Measurements from ENCODE around the gene NUP107. TPM values are rescaled to one million over a fixed set of nuclear protein-coding genes. Genes with fewer than 3 reads are reported as not detected.

NUP107 gene
- total RNA-seq, 1 donor from 2014 or later = 30.2 TPM

DNA sequence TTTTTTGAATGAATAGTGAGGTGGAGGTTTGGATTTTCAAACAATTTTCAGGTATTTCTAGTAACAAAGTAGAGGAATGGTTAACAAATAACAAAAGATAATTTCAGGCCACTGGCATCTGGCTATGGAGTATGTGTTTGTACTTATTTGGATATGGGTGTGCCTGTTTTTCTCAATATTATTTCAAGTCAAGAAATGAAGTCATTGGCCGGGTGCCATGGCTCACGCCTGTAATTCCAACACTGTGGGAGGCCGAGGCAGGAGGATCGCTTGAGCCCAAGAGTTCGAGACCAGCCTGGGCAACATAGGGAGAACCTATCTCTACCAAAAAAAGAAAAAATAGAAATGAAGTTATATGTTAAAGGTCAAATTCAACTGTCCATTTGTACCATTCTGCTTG, 73.1 kb downstream of the NUP107 start:
- H3K36me3 ChIP-seq = peaks cover 52% of the 10 kb centered on the region
- ATAC-seq (peak in 1 of 2 donors; percentile 28), DNase-seq (peak; percentile 55)
- no peak overlapping the region for H3K27ac ChIP-seq
- H3K9me3 ChIP-seq = no peaks in the 10 kb centered on the region
- intact Hi-C loops (cut with DNase I) = no loop called here
- no peaks in the 10 kb centered on the region for H3K27me3 ChIP-seq (ENCODE audit: low read depth)
- H3K4me3 ChIP-seq = no peak overlapping the region
- TF ChIP-seq, protein P1, sequence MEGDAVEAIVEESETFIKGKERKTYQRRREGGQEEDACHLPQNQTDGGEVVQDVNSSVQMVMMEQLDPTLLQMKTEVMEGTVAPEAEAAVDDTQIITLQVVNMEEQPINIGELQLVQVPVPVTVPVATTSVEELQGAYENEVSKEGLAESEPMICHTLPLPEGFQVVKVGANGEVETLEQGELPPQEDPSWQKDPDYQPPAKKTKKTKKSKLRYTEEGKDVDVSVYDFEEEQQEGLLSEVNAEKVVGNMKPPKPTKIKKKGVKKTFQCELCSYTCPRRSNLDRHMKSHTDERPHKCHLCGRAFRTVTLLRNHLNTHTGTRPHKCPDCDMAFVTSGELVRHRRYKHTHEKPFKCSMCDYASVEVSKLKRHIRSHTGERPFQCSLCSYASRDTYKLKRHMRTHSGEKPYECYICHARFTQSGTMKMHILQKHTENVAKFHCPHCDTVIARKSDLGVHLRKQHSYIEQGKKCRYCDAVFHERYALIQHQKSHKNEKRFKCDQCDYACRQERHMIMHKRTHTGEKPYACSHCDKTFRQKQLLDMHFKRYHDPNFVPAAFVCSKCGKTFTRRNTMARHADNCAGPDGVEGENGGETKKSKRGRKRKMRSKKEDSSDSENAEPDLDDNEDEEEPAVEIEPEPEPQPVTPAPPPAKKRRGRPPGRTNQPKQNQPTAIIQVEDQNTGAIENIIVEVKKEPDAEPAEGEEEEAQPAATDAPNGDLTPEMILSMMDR (IDR thresholded peaks at IDR 0.05) = no peak
- H3K4me1 ChIP-seq = no peaks in the 10 kb centered on the region

DNA sequence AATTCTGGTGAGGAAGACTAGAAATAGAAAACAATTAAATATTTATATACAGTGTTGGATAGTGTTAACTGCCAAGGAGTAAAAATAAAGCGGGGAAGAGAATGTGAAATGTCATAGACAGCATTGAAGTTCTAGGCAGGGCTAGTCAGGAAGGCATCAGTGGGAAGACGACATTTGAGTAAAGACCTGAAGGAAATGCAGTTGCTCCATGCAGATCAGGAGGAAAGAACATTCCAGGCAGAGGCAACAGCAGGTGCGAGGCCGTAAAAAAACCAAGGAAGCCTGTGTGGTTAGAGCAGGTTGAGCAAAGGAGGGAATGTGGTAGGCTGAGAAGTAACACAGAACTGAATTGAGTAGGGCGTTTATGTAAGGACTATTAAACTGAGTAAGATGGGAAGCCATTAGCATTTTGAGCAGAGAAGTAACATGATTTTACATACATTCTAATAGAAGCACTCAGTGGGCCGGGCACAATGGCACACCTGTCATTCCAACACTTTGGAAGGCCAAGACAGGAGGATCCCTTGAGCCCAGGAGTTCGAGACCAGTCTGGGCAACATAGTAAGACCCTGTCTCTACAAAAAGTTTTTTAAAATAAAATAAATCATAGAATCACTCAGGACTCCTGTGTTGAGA, 74.1 kb downstream of the NUP107 start:
- intact Hi-C loops (cut with DNase I) = no loop called here
- no peaks in the 10 kb centered on the region for H3K4me1 ChIP-seq
- no peak for DNase-seq
- TF ChIP-seq, protein P1 (IDR thresholded peaks at IDR 0.05) = no peak
- no peak overlapping the region for H3K27ac ChIP-seq
- H3K36me3 ChIP-seq = peaks cover 49% of the 10 kb centered on the region
- no peaks in the 10 kb centered on the region for H3K27me3 ChIP-seq (ENCODE audit: low read depth)
- ATAC-seq = no peak
- no peaks in the 10 kb centered on the region for H3K9me3 ChIP-seq
- H3K4me3 ChIP-seq = no peak overlapping the region

DNA sequence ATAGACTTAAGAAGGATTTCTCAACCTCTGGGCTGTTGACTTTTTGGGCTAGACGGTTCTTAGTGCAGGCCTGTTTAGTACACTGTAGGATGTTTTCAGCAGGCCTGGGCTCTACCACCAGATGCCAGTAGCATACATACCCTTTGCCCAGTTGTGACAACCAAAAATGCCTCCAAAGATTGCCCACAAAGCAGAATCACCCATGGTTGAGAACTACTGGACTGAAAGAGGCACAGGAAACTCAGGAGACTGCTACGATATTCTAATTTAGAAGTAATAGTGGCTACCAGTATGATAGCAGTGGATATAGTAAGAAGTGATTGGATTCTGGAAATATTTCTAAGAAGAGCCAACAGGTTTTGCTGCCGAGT, 74.6 kb downstream of the NUP107 start:
- Histone ChIP-seq H3K4me1 (no peaks in the 10 kb centered on the region), H3K36me3 (peaks cover 53% of the 10 kb centered on the region), H3K27me3 (ENCODE audit: low read depth) (no peaks in the 10 kb centered on the region), H3K4me3 (no peak overlapping the region), H3K27ac (no peak overlapping the region), H3K9me3 (no peaks in the 10 kb centered on the region)
- TF ChIP-seq, protein P1 (IDR thresholded peaks at IDR 0.05) = no peak
- no peak for ATAC-seq
- intact Hi-C loops (cut with DNase I) = no loop called here
- no peak for DNase-seq

DNA sequence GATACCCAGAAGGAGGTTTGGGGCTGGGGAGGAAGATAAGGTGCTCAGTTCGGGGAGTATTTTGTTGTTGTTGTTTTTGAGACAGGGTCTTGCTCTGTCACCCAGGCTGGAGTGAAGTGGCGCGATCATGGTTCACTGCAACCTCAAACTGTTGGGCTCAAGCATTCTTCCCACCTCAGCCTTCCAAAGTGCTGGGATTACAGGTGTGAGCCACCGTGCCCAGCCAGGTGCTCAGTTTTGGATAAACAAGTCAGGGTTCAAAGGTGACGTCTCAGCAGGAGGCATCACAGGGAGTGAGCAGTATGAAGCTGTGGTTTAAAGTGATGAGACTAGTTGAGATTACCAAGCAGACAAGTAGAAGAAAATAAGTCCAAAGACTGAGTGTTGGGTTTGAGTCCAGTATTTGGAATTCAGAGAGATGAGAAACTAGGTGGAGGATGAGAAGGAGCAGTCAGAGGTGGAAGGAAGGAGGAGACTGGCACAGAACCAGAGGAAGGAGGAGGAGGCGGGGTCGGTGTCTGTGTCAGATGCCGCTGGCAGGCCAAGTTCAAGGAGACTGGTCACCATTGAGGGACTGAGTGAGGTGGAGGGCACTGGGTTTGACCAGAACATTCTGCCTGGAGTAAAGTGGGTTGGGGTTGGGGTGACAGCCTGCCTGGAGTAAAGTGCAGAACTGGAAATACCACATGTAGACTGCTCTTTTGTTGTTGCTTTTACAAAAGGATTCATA, 75.3 kb downstream of the NUP107 start:
- intact Hi-C loops (cut with DNase I) = no loop called here
- TF ChIP-seq, protein P1 (IDR thresholded peaks at IDR 0.05) = no peak
- H3K36me3 ChIP-seq = peaks cover 55% of the 10 kb centered on the region
- ATAC-seq (no peak), DNase-seq (no peak)
- H3K4me3 ChIP-seq = no peak overlapping the region
- H3K27me3 ChIP-seq (ENCODE audit: low read depth) = no peaks in the 10 kb centered on the region
- no peaks in the 10 kb centered on the region for H3K9me3 ChIP-seq
- H3K4me1 ChIP-seq = no peaks in the 10 kb centered on the region
- H3K27ac ChIP-seq = no peak overlapping the region

DNA sequence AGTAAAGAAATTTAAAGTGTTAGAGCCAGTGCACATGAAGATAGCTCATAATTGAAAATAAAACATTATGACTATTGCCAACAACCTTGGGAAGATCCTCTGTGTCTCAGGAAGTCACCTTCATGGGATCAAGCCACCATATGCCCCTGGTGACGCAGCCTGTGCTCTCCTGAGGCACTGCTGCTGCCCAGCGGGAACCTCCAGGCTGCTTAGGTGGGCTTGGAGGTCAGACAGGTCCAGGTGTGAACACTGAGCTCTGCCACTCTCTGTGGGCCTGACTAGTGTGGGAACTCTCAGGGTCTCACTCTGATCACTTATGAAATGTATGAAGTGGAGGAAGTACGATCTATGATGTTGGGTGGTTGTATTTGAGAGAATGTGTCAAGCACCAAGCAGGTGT, 75.9 kb downstream of the NUP107 start:
- Histone ChIP-seq H3K27me3 (ENCODE audit: low read depth) (no peaks in the 10 kb centered on the region), H3K36me3 (peaks cover 62% of the 10 kb centered on the region), H3K4me1 (no peaks in the 10 kb centered on the region), H3K4me3 (no peak overlapping the region), H3K27ac (no peak overlapping the region), H3K9me3 (no peaks in the 10 kb centered on the region)
- ATAC-seq (no peak), DNase-seq (no peak)
- intact Hi-C loops (cut with DNase I) = no loop called here
- TF ChIP-seq, protein P1 (IDR thresholded peaks at IDR 0.05) = no peak

All from lower lobe of right lung (tissue), 2 donors.